GM10266 (cell line): ENCODE data around the gene RAD18.
A peak's percentile ranks its signal among the peaks of the same experiment; 100 is the strongest.

Source experiments
- DNase-seq: peaks from one replicate; pipeline ENCODE4 v3.0.0; 2012; ENCODE audit errors: extremely low spot score
- TF ChIP-seq, protein P1 (sequence below): IDR thresholded peaks from 2 replicates; pipeline ENCODE4 v1.5.1; 2012; ENCODE audit warnings: mild to moderate bottlenecking, low read depth; ENCODE audit not compliant: control insufficient read depth, insufficient read depth; ENCODE audit errors: missing control alignments

The RAD18 gene

GRCh38 chr3:8886546-8886945, 76.7 kb downstream of the RAD18 start:
- TF ChIP-seq, protein P1, sequence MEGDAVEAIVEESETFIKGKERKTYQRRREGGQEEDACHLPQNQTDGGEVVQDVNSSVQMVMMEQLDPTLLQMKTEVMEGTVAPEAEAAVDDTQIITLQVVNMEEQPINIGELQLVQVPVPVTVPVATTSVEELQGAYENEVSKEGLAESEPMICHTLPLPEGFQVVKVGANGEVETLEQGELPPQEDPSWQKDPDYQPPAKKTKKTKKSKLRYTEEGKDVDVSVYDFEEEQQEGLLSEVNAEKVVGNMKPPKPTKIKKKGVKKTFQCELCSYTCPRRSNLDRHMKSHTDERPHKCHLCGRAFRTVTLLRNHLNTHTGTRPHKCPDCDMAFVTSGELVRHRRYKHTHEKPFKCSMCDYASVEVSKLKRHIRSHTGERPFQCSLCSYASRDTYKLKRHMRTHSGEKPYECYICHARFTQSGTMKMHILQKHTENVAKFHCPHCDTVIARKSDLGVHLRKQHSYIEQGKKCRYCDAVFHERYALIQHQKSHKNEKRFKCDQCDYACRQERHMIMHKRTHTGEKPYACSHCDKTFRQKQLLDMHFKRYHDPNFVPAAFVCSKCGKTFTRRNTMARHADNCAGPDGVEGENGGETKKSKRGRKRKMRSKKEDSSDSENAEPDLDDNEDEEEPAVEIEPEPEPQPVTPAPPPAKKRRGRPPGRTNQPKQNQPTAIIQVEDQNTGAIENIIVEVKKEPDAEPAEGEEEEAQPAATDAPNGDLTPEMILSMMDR = no peak
- DNase-seq = no peak

DNA sequence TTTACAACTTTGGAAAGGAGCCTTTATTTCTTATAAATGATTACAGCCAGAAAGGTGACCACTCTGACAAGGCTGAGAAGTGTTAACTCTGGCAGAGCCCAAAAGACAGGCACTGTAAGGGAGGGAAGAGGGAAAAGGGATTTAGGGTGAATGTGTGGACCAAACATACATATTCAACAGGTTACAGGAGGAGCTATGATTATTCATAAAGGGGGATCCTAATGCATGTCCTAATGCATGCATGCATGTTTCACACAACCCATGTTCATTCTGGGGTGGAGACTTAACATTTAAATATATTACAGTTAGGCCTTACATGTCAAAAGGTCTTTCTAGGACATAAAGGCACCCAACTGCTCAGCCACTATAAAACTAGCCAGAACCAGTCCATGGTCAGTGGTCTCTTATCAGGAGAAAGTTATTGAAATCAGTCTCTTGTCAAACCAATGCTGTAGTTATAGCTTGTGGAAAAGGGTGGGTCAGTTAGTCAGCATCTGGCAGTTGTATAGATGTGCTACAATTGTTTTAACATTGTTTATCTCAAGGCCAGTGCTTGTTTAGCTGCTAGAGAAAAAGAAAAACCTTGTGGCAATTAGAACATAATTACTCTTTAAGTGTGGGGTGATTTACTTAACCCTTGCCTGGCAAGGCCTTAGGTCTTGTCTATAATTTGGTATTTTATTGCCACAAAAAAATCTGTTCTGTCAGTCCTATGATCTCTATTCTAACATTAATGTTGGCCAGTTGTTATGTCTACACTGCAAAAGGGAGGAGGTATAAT, 77.5 kb downstream of the RAD18 start:
- TF ChIP-seq, protein P1 = no peak
- no peak for DNase-seq

- no peak for DNase-seq
- TF ChIP-seq, protein P1 = no peak
Observed at GRCh38 chr3:8884630-8885290, 78.5 kb downstream of the RAD18 start.

- TF ChIP-seq, protein P1 = no peak
- DNase-seq = no peak
Observed at GRCh38 chr3:8882642-8883041, 80.6 kb downstream of the RAD18 start.

DNA sequence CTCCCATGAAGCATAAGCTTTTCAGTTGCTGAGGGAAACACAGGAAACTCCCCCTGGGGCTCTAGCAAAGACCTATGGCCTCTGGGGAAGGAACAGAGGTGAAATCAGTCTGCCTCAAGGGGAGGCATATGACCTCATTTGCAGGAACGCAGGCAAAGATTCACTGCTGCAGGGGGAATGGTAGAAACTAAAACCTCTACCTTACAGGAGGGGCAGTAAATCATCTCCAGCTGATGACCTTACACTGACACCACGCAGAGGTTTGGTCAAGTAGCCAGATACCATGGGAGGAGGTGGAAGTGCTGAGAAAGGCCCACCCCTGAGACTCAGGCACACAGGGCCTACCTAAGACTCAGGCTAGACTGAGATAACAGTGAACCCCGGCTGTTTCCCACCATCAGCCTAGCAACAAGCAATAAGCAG, 81.1 kb downstream of the RAD18 start:
- TF ChIP-seq, protein P1 = no peak
- peak; percentile 28 for DNase-seq

DNA sequence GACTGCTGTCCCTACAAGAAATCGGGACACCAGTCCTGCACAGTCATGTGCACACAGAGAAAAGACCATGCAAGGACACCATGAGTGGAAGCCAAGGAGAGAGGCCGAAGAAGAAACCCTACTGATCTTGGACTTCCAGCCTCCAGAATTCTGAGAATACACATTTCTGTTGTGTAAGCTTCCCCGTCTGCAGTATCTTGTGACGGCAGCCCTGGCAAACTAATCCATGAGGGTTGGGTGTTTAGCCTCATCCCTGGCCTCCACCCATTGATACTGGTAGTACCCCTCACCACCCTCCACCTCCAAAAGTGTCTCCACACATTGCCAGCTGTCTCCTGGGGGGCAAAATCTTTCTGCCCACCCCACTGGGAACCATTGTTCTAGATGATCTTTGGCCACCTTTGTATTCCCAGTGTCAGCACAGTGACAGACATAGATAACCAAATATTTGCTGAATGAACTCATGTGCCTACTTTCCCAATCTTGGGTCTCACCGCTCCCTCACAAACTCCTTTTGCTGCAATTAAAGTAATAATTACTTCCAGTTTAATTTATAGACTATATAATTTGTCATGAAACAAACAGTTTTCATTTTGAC, 83.8 kb downstream of the RAD18 start:
- TF ChIP-seq, protein P1 = no peak
- no peak for DNase-seq

- DNase-seq = no peak
- TF ChIP-seq, protein P1 = no peak
Observed at GRCh38 chr3:8875836-8876235, 87.4 kb downstream of the RAD18 start.
